Loucy (cell line): Measurements from ENCODE around the gene NTF4.

Source experiments
- H2AFZ ChIP-seq: fragments of 200-600 bp; sonication (generic); 2 replicates; pipeline ENCODE4 v1.6.0; 2016; ENCODE audit warnings: antibody characterized with exemption, mild to moderate bottlenecking, low read length, moderate library complexity
- H3F3A ChIP-seq: fragments of 200-600 bp; 2 replicates; pipeline ENCODE4 v1.6.0; 2016; ENCODE audit warnings: antibody characterized with exemption, low read depth, mild to moderate bottlenecking
- H3K27me3 ChIP-seq: fragments of 200-600 bp; sonication (generic); 2 replicates; pipeline ENCODE4 v1.6.1; 2014; ENCODE audit warnings: low read length, mild to moderate bottlenecking; ENCODE audit not compliant: insufficient read depth, poor library complexity, severe bottlenecking
- H3K36me3 ChIP-seq: fragments of 200-600 bp; sonication (generic); 2 replicates; pipeline ENCODE4 v1.6.1; 2016; ENCODE audit warnings: low read length; ENCODE audit not compliant: insufficient read depth
- H3K4me1 ChIP-seq: fragments of 200-600 bp; sonication (generic); 2 replicates; pipeline ENCODE4 v1.5.1; 2014; ENCODE audit warnings: low read length, mild to moderate bottlenecking; ENCODE audit not compliant: insufficient read depth, poor library complexity, severe bottlenecking
- H3K4me2 ChIP-seq: fragments of 200-600 bp; sonication (generic); 2 replicates; pipeline ENCODE4 v1.6.0; 2014; ENCODE audit warnings: antibody characterized with exemption, low read length, low read depth, mild to moderate bottlenecking; ENCODE audit not compliant: poor library complexity, severe bottlenecking
- H3K4me3 ChIP-seq: fragments of 200-600 bp; sonication (generic); 2 replicates; pipeline ENCODE4 v1.5.1; 2014; ENCODE audit warnings: low read length, mild to moderate bottlenecking, mixed read lengths; ENCODE audit not compliant: poor library complexity, severe bottlenecking
- H3K79me2 ChIP-seq: fragments of 200-600 bp; sonication (generic); 2 replicates; pipeline ENCODE4 v1.6.1; 2014; ENCODE audit warnings: low read length; ENCODE audit not compliant: insufficient read depth
- H3K9ac ChIP-seq: fragments of 200-600 bp; sonication (generic); 2 replicates; pipeline ENCODE4 v1.6.0; 2014; ENCODE audit warnings: mild to moderate bottlenecking, low read depth, low read length, moderate library complexity; ENCODE audit not compliant: poor library complexity, severe bottlenecking
- H3K9me2 ChIP-seq: fragments of 200-600 bp; sonication (generic); replicated peaks from 2 replicates; pipeline ENCODE4 v1.6.1; 2016; ENCODE audit warnings: low read depth, low read length, mixed read lengths
- H3K9me3 ChIP-seq: fragments of 200-600 bp; sonication (generic); 2 replicates; pipeline ENCODE4 v1.6.1; 2014; ENCODE audit warnings: mild to moderate bottlenecking, antibody characterized with exemption, low read length, low read depth; ENCODE audit not compliant: insufficient read depth
- H4K20me1 ChIP-seq: fragments of 200-600 bp; sonication (generic); 2 replicates; pipeline ENCODE4 v1.6.0; 2014; ENCODE audit warnings: antibody characterized with exemption, low read length, mild to moderate bottlenecking; ENCODE audit not compliant: insufficient read depth, poor library complexity, severe bottlenecking
- CTCF ChIP-seq: fragments of 200-600 bp; sonication (generic); conservative IDR thresholded peaks from 2 replicates; pipeline ENCODE4 v1.5.1; 2014; ENCODE audit warnings: mild to moderate bottlenecking, antibody characterized with exemption, low read length
- EZH2phosphoT487 ChIP-seq: fragments of 200-600 bp; IDR thresholded peaks from 2 replicates; pipeline ENCODE4 v1.6.1; 2018; ENCODE audit warnings: antibody characterized with exemption, mild to moderate bottlenecking, moderate library complexity, borderline replicate concordance

Gene NTF4

GRCh38 chr19:49014870-49015255 is 49.8 kb downstream of the NTF4 start:
- H3K4me3 ChIP-seq = no peak overlapping the region
- no peak overlapping the region for H3K4me2 ChIP-seq
- no peaks in the 10 kb centered on the region for H3K4me1 ChIP-seq
- TF ChIP-seq EZH2phosphoT487 (no peak), CTCF (no peak)
- no peaks in the 10 kb centered on the region for H4K20me1 ChIP-seq
- no peaks in the 10 kb centered on the region for H3K9me3 ChIP-seq
- H3K9ac ChIP-seq = no peak overlapping the region
- no peak overlapping the region for H2AFZ ChIP-seq
- no peaks in the 10 kb centered on the region for H3K79me2 ChIP-seq
- H3F3A ChIP-seq = no peaks in the 10 kb centered on the region
- H3K36me3 ChIP-seq = peaks cover 48% of the 10 kb centered on the region; the same call in 1 of the 2 replicates
- no peaks in the 10 kb centered on the region for H3K9me2 ChIP-seq
- no peaks in the 10 kb centered on the region for H3K27me3 ChIP-seq

- Histone ChIP-seq H3K4me2 (no peak overlapping the region), H3K9ac (no peak overlapping the region), H3F3A (no peaks in the 10 kb centered on the region), H4K20me1 (no peaks in the 10 kb centered on the region), H3K4me1 (no peaks in the 10 kb centered on the region), H3K9me2 (no peaks in the 10 kb centered on the region), H3K4me3 (no peak overlapping the region), H3K36me3 (peaks cover 51% of the 10 kb centered on the region; the same call in 1 of the 2 replicates), H3K79me2 (no peaks in the 10 kb centered on the region), H3K9me3 (no peaks in the 10 kb centered on the region), H3K27me3 (no peaks in the 10 kb centered on the region), H2AFZ (no peak overlapping the region)
- TF ChIP-seq CTCF (no peak), EZH2phosphoT487 (no peak)
Measured at GRCh38 chr19:49014123-49014869, 50.3 kb downstream of the NTF4 start.

- Histone ChIP-seq H3K79me2 (no peaks in the 10 kb centered on the region), H3K27me3 (no peaks in the 10 kb centered on the region), H3K9me2 (no peaks in the 10 kb centered on the region), H3K9ac (no peak overlapping the region), H4K20me1 (no peaks in the 10 kb centered on the region), H3K4me1 (no peaks in the 10 kb centered on the region), H3K9me3 (no peaks in the 10 kb centered on the region), H3K4me3 (no peak overlapping the region), H3K4me2 (no peak overlapping the region), H2AFZ (no peak overlapping the region), H3K36me3 (peaks cover 65% of the 10 kb centered on the region; the same call in 1 of the 2 replicates), H3F3A (no peaks in the 10 kb centered on the region)
- TF ChIP-seq CTCF (no peak), EZH2phosphoT487 (no peak)
Measured at GRCh38 chr19:49011194-49011593, 53.4 kb downstream of the NTF4 start.
